Hematopoietic multipotent progenitor cell treated with erythropoietin and hydrocortisone succinate and interleukin-3 and kit ligand, for 15 days (in vitro differentiated cells): ENCODE data around the gene SLC27A2.
A peak's percentile ranks its signal among the peaks of the same experiment; 100 is the strongest.
"Not testable (repeated sequence)": the region's sequence is repeated elsewhere in the genome, so short reads cannot be mapped to it uniquely, and the experiment has no call there.

Experiments used
- DNase-seq: peaks from one replicate; pipeline ENCODE4 v3.0.0-alpha.2; 2015; ENCODE audit warnings: low spot score

Gene SLC27A2

DNA sequence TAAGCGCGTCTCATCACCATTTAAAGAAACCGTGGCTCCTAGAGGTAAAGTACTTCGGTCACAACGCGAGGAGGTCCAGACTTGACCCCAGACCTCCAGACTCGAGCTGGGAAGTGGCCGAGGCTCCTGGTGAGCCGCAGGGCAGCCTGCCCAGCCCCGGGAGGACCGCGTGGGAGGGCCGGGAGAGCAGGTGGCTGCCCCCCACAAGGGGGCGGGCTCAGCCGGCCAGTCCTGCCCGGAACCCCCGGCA, at the start of gene SLC27A2:
TSS of gene SLC27A2 (plus strand) at position 228 of the 250 bp plus-strand sequence. CDS start 232 bp downstream, outside the sequence.
- no peak for DNase-seq

DNA sequence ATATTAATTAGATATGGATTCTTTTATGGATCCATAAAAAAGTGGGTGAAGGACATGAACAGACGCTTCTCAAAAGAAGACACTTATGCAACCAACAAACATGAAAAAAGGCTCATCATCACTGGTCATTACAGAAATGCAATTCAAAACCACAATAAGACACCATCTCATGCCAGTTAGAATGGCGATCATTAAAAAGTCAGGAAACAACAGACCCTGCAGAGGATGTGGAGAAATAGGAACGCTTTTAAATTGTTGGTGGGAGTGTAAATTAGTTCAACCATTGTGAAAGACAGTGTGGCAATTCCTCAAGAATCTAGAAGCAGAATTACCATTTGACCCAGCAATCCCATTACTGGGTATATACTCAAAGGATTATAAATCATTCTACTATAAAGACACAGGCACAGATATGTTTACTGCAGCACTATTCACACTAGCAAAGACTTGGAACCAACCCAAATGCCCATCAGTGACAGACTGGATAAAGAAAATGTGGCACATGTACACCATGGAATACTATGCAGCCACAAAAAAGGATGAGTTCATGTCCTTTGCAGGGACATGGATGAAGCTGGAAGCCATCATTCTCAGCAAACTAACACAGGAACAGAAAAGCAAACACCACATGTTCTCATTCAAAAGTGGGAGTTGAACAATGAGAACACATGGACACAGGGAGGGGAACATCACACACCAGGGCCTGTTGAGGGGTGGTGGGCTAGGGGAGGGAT, 49.6 kb upstream of the SLC27A2 start:
- DNase-seq = not testable (repeated sequence)

DNA sequence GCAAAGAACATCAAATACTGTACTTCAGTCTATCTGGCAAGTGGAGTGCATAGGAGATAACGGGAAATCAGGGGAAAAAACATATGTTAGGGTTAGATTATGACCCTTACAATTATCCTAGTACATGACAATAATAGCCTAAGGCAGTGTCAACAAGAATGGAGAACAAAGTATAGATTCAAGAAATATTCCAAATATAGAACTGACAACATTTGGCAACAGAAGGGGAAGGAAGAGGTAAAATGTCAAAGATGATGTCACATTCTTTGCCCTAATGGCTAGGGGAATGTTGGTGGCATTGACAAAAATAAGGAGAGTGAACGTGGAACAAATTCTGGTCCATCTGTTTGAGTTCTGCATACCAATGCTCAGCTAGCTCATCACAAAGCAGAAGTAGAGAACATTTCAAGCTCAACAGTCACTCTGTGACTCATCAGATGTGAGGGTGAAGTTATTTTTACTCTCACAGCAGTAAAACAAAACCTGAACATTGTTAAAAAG, 47.4 kb upstream of the SLC27A2 start:
- DNase-seq = no peak

DNA sequence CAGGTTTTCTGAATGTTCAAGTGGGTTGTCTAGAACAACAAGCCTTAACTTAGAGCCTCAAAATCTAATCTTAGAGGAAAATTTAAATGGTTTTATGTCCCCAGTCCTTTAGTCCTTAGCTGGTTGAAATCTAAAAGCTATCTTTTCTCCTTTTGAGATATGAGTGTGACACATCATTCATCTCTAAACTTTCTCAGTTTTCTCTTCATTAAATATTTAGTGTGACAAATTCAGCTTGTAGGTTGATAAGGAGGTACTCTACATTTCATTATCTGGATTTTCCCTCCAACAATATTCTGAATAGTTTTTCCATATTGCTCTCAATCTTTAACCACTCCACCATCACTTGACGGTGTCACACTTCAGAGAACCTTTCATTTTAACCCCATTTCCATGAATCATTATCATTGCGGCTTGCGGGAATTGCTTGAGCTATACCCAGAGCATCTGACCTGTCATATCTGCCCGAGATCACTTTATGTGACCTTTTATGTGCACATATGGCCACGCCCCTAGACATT, 46.9 kb upstream of the SLC27A2 start:
- DNase-seq = no peak

- no peak for DNase-seq
Observed at GRCh38 chr15:50137330-50137761, 44.6 kb upstream of the SLC27A2 start.

DNA sequence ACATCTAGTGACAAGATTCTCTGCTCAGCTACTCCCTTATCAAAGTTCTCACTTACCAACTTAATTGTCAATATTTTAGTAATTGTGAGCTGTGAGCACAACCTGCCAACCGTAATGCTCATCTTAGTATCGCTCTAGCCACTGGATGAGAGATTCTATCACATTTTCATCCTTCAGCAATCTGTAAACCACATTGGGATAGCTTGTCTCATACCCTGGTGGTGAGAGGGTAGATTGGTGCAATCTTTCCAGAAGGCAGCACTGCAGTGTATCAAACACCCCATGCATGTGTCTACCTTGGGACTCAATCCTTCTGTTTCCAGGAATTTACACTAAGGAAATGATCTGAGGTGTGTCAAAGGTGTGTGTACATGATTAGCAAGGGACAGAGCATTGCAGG, 44.1 kb upstream of the SLC27A2 start:
- no peak for DNase-seq

GRCh38 chr15:50138391-50138790, 43.6 kb upstream of the SLC27A2 start:
- no peak for DNase-seq

GRCh38 chr15:50140098-50140497, 41.9 kb upstream of the SLC27A2 start:
- no peak for DNase-seq

- DNase-seq = no peak
Observed at GRCh38 chr15:50140983-50141382, 41.0 kb upstream of the SLC27A2 start.

GRCh38 chr15:50141856-50142255, 40.1 kb upstream of the SLC27A2 start:
- no peak for DNase-seq

DNA sequence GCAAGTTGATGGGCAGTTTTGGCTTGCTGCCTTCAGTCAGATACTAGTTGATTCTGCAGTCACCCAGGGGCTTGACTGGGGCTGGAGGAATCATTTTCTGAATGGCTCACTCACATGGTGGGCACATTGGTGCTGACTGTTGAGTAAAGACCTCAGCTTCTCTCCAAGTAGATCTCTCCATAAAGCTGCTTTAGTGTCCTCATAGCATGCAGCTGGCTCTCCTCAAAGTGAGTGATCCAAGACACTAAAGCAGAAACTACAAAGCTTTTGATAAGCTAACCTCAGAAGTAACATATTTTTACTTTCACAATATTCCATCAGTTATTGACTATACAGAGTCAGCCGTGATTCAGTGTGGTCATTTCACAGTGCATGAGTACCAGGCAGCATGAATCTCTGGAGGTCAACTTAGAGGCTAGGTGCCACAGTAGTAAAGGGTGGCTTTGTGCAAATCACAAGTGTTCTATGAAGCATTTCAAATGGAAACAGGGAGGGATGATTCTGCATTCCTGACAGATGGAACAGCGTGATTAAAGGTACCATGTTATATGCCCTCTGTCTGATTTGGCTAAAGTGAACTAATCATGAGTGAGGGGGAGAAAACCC, 38.6 kb upstream of the SLC27A2 start:
- DNase-seq = no peak

- no peak for DNase-seq
Observed at GRCh38 chr15:50144341-50145120, 37.5 kb upstream of the SLC27A2 start.

GRCh38 chr15:50145451-50145872, 36.5 kb upstream of the SLC27A2 start:
- peak; percentile 66 for DNase-seq

DNA sequence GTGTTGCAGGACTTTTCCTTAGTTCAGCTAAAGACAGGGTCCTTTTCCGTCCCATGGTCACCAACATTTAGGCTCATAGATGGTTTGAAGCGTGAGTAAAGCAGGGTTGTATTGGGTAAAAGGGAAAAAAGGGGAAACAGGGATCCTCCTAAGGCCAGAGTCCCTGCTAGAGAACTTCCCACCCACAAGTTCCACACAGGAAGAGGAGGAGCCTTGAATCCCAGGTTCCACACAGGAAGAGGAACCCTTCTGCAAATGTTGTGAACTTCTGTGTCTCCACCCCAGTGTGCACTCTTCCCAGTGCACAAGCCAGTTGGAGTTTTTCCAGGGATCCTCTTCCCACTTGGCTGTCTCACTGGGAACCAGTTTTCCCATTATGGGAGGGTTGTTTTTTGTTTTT, 35.4 kb upstream of the SLC27A2 start:
- DNase-seq = no peak

GRCh38 chr15:50148362-50148963, 33.5 kb upstream of the SLC27A2 start:
- DNase-seq = no peak

DNA sequence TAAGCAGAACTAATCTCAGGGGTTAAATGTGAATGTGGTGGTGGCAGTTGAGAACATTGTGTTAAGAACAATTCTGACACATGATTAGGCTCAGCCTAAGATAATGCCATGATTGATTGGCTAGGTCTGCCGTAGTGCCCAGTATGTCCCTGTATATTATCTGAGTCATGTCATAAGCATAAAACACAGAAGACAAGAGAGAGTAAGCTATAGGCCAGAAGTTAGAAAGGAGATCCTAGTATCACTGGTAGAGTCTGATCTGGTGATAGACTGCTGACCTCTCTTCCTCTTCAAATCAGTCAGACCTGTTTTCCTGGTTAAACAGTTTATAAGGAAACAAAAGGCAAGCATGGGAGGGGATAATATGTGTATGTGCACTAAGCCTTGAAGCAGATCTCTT, 32.9 kb upstream of the SLC27A2 start:
- no peak for DNase-seq

GRCh38 chr15:50150349-50150748, 31.6 kb upstream of the SLC27A2 start:
- DNase-seq = no peak

DNA sequence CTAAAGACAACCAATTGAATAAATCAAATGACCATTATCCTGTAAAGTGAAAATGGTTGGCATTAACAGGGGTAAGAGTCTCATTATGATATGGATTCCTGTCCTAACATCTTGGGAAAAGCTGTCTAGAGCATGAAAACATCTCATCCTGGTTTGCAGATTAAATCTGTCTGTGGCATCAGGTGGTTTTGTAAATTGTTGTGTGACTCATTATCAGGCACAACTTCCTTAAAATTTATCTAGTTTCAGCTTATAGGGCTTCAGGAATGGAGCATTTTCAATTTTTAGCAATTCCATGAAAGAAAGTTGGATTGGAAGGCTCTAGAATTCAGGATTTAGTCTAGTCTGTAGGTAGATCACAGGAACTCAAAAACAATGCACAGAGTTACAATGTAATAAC, 31.1 kb upstream of the SLC27A2 start:
- no peak for DNase-seq

GRCh38 chr15:50151476-50151875, 30.5 kb upstream of the SLC27A2 start:
- no peak for DNase-seq

DNA sequence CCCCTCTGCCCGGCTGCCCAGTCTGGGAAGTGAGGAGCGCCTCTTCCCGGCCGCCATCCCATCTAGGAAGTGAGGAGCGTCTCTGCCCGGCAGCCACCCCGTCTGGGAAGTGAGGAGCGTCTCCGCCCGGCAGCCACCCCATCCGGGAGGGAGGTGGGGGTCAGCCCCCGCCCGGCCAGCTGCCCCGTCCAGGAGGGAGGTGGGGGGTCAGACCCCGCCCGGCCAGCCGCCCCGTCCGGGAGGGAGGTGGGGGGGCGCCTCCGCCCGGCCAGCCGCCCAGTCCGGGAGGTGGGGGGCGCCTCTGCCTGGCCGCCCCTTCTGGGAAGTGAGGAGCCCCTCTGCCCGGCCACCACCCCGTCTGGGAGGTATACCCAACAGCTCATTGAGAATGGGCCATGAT, 23.8 kb upstream of the SLC27A2 start:
- not testable (repeated sequence) for DNase-seq

DNA sequence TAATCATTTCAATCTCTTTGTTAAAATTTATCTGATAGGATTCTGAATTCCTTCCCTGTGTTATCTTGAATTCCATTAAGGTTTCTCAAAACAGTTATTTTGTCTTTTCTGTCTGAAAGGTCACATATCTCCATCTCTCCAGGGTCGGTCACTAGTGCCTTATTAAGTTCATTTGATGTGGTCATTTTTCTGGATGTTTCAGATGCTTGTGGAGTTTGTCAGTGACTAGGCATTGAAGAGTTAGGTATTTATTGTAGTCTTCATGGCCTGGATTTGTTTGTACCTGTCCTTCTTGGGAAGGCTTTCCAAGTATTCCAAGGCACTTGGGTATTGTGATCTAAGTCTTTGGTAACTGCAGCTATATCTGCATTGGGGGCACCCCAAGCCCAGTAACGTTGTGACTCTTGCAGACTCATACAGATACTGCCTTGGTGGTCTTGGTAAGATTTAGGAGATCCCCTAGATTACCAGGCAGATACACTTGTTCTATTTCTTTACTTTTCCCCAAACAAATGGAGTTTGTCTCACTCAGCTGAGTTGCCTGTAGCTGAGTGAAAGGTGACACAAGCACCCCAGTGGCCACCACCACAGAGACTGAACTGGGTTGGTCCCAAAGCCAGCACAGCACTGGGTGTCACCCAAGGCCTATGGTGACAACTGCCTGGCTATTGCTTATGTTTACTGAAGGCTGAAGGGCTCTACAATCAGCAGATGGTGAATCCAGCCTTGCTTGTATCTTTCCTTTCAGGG, 18.9 kb upstream of the SLC27A2 start:
- no peak for DNase-seq
